ENCODE results near the gene KCNA2.

KCNA2 gene

DNA sequence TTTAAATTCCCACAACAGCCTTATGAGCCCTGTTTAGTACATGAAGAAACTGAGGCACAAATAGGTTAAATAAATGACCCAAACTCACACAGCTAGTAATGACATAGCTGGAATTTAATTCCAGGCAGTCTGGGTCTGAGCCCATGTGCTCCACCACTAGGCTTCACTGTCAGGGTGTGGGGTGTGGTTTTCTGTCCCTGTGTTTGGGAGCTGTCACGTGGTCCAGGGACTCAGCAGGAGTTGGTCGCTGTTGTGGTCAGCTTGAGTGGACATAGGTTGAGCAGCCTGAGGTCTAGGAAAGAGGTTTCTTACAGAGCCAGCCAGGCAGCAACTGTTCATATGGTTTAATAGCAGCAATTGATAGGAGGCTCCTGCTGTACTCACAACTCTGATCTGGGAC is 59.1 kb downstream of the KCNA2 start:
- ChIA-PET CTCF (interaction anchor here (0.8 to 1.4 kb wide), 4 partner anchors 9 to 84 kb away, joined by 4 to 6 read pairs (median 6); no protein-coding TSS in a partner anchor), POLR2A (no interaction called here)
- Histone ChIP-seq H3K27ac (ENCODE audit: extremely low read depth, low read depth, low read length) (no peak overlapping the region), H3K9me3 (ENCODE audit: control insufficient read depth, insufficient read depth, low read depth, low read length) (no peaks in the 10 kb centered on the region), H3K36me3 (ENCODE audit: control insufficient read depth in 2 of 2, insufficient read depth in 1 of 2, low read length in 2 of 2) (no peaks in the 10 kb centered on the region), H3K4me1 (ENCODE audit: control insufficient read depth, insufficient read depth, low read length) (no peaks in the 10 kb centered on the region), H3K4me3 (ENCODE audit: low read depth, low read length) (no peak overlapping the region)
- TF ChIP-seq BCL11A (tag by site-specific recombination; IDR thresholded peaks at IDR 0.05; ENCODE audit: low read depth) = no peak
- TF ChIP-seq ZNF837 (tag by site-specific recombination; IDR thresholded peaks at IDR 0.05) = no peak
- no peak for TF ChIP-seq ZNF16 (tag by site-specific recombination; IDR thresholded peaks at IDR 0.05; ENCODE audit: low read depth)

DNA sequence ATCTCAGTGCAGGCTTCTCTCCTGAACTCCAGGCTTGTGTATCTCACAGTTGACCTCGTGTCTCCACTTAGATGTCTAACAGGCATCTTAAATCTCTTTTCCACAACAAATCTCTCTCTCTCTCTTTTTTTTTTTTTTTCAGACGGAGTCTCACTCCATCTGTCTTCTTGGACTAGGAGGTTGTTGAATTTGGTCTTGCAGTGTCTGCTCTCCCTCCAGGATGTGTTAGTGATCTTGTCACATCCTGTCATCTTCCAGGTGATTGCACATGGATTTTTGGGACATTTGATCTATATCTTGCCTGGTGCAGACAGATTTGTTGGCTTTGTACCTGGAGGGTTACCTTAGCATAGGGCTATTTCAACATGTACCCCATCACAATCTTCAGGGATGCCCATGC is 60.7 kb downstream of the KCNA2 start:
- Histone ChIP-seq H3K4me3 (ENCODE audit: low read depth, low read length) (no peak overlapping the region), H3K27ac (ENCODE audit: extremely low read depth, low read depth, low read length) (no peak overlapping the region), H3K4me1 (ENCODE audit: control insufficient read depth, insufficient read depth, low read length) (no peaks in the 10 kb centered on the region), H3K9me3 (ENCODE audit: control insufficient read depth, insufficient read depth, low read depth, low read length) (no peaks in the 10 kb centered on the region), H3K36me3 (ENCODE audit: control insufficient read depth in 2 of 2, insufficient read depth in 1 of 2, low read length in 2 of 2) (no peaks in the 10 kb centered on the region)
- TF ChIP-seq HOXA7 (CRISPR knock-in tag; IDR thresholded peaks at IDR 0.05; ENCODE audit: borderline replicate concordance) (no peak), ZNF366 (tag by site-specific recombination; conservative IDR thresholded peaks at IDR 0.05) (no peak), ZNF391 (tag by site-specific recombination; IDR thresholded peaks at IDR 0.05; ENCODE audit: borderline replicate concordance, low read depth) (no peak), ZNF830 (tag by site-specific recombination; IDR thresholded peaks at IDR 0.05; ENCODE audit: low read depth) (no peak), OSR2 (tag by site-specific recombination; IDR thresholded peaks at IDR 0.05) (no peak), ZNF791 (tag by site-specific recombination; IDR thresholded peaks at IDR 0.05) (no peak), SP7 (tag by site-specific recombination; IDR thresholded peaks at IDR 0.05) (no peak), GLIS1 (tag by site-specific recombination; IDR thresholded peaks at IDR 0.05) (no peak)
- TF ChIP-seq, protein P1, sequence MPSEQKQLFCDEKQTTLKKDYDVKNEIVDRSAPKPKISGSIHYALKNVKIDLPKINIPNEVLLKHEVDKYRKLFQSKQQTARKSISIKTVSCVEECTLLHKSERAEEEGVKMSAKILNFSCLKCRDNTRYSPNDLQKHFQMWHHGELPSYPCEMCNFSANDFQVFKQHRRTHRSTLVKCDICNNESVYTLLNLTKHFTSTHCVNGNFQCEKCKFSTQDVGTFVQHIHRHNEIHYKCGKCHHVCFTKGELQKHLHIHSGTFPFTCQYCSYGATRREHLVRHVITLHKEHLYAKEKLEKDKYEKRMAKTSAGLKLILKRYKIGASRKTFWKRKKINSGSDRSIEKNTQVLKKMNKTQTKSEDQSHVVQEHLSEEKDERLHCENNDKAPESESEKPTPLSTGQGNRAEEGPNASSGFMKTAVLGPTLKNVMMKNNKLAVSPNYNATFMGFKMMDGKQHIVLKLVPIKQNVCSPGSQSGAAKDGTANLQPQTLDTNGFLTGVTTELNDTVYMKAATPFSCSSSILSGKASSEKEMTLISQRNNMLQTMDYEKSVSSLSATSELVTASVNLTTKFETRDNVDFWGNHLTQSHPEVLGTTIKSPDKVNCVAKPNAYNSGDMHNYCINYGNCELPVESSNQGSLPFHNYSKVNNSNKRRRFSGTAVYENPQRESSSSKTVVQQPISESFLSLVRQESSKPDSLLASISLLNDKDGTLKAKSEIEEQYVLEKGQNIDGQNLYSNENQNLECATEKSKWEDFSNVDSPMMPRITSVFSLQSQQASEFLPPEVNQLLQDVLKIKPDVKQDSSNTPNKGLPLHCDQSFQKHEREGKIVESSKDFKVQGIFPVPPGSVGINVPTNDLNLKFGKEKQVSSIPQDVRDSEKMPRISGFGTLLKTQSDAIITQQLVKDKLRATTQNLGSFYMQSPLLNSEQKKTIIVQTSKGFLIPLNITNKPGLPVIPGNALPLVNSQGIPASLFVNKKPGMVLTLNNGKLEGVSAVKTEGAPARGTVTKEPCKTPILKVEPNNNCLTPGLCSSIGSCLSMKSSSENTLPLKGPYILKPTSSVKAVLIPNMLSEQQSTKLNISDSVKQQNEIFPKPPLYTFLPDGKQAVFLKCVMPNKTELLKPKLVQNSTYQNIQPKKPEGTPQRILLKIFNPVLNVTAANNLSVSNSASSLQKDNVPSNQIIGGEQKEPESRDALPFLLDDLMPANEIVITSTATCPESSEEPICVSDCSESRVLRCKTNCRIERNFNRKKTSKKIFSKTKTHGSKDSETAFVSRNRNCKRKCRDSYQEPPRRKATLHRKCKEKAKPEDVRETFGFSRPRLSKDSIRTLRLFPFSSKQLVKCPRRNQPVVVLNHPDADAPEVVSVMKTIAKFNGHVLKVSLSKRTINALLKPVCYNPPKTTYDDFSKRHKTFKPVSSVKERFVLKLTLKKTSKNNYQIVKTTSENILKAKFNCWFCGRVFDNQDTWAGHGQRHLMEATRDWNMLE (tag by site-specific recombination; conservative IDR thresholded peaks at IDR 0.05; ENCODE audit: low read depth) = no peak
- TF ChIP-seq, protein P2, sequence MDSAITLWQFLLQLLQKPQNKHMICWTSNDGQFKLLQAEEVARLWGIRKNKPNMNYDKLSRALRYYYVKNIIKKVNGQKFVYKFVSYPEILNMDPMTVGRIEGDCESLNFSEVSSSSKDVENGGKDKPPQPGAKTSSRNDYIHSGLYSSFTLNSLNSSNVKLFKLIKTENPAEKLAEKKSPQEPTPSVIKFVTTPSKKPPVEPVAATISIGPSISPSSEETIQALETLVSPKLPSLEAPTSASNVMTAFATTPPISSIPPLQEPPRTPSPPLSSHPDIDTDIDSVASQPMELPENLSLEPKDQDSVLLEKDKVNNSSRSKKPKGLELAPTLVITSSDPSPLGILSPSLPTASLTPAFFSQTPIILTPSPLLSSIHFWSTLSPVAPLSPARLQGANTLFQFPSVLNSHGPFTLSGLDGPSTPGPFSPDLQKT (IDR thresholded peaks at IDR 0.05; ENCODE audit: borderline replicate concordance, low read depth, low read length) = no peak
- CTCF ChIA-PET = interaction anchor here (0.6 to 1.1 kb wide), 3 partner anchors 10 to 73 kb away, joined by 3 read pairs; no protein-coding TSS in a partner anchor
- POLR2A ChIA-PET = no interaction called here

DNA sequence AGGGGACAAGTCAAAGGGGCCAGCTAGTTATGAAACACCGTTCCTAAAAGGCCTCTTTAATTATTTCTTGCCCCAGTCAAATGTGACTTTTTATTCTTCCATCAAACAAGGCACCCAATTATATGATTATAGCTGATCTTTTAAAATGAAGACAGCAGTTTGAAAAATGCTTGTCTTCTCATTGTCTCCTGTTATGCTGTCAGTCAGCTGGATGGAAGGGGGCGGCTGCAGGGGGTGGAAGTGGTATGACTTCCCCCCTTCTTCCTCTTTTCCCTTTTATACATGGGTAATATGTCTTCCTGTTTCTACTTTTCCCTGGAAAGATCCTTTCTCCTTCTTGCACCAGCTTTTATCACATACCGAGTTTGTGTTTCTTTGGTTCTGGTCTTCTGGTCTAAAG is 61.4 kb downstream of the KCNA2 start:
- ChIA-PET POLR2A (no interaction called here), CTCF (interaction anchor here (0.5 to 1.1 kb wide), 3 partner anchors 9 to 74 kb away, joined by 3 to 4 read pairs (median 3); no protein-coding TSS in a partner anchor)
- TF ChIP-seq ZNF155 (tag by site-specific recombination; IDR thresholded peaks at IDR 0.05) (no peak), SETDB1 (IDR thresholded peaks at IDR 0.05; ENCODE audit: insufficient read length, low read length) (no peak), ZNF292 (tag by site-specific recombination; IDR thresholded peaks at IDR 0.05; ENCODE audit: borderline replicate concordance, low read depth) (no peak), ZNF473 (tag by site-specific recombination; IDR thresholded peaks at IDR 0.05) (no peak), ZNF514 (tag by site-specific recombination; IDR thresholded peaks at IDR 0.05) (no peak), TRIM28 (IDR thresholded peaks at IDR 0.05; ENCODE audit: borderline replicate concordance, low read length) (no peak), ZFP3 (tag by site-specific recombination; IDR thresholded peaks at IDR 0.05; ENCODE audit: low read depth) (no peak), ZNF248 (tag by site-specific recombination; IDR thresholded peaks at IDR 0.05) (no peak), ZEB2 (tag by site-specific recombination; IDR thresholded peaks at IDR 0.05) (no peak), ZSCAN23 (tag by site-specific recombination; IDR thresholded peaks at IDR 0.05) (no peak)
- TF ChIP-seq, protein P2 (IDR thresholded peaks at IDR 0.05; ENCODE audit: borderline replicate concordance, low read depth, low read length) = no peak
- H3K27ac ChIP-seq (ENCODE audit: extremely low read depth, low read depth, low read length) = no peak overlapping the region
- no peaks in the 10 kb centered on the region for H3K9me3 ChIP-seq (ENCODE audit: control insufficient read depth, insufficient read depth, low read depth, low read length)
- no peaks in the 10 kb centered on the region for H3K4me1 ChIP-seq (ENCODE audit: control insufficient read depth, insufficient read depth, low read length)
- H3K36me3 ChIP-seq (ENCODE audit: control insufficient read depth in 2 of 2, insufficient read depth in 1 of 2, low read length in 2 of 2) = no peaks in the 10 kb centered on the region
- H3K4me3 ChIP-seq (ENCODE audit: low read depth, low read length) = no peak overlapping the region
